Right lobe of liver (tissue), 6 donors: Measurements from ENCODE around the gene P4HA3. TPM values are rescaled to one million over a fixed set of nuclear protein-coding genes. Genes with fewer than 3 reads are reported as not detected.

Experiments used
- ATAC-seq, 4 donors: fragments of 200-7000 bp; cut with Tn5 transposase; one replicate each; pipeline ENCODE4 v1.9.1; 2020; ENCODE audit warnings: mild to moderate bottlenecking in 4 of 4, moderate library complexity in 4 of 4
- DNase-seq, 3 donors: peaks; one replicate each; pipeline ENCODE4 v3.0.0-alpha.2; 2020
- H3K27ac ChIP-seq, 3 donors: fragments of 200-600 bp; one replicate each; pipeline ENCODE4 v1.8.0; 2022
- H3K27me3 ChIP-seq, 2 donors: fragments of 200-600 bp; one replicate each; pipeline ENCODE4 v1.8.0; 2022
- H3K36me3 ChIP-seq, 4 donors: fragments of 200-600 bp; sonication (generic) in 1 of 4; one replicate each; pipeline versions ENCODE4 v1.5.1 to v1.8.0; 2017 to 2022; ENCODE audit warnings: control low read depth in 1 of 4
- H3K4me1 ChIP-seq, 4 donors: fragments of 200-600 bp; sonication (generic) in 1 of 4; one replicate each; pipeline versions ENCODE4 v1.5.1 to v1.8.0; 2017 to 2022; ENCODE audit warnings: control low read depth in 1 of 4
- H3K4me3 ChIP-seq, 3 donors: fragments of 200-600 bp; one replicate each; pipeline ENCODE4 v1.8.0; 2022
- H3K9me3 ChIP-seq, 4 donors: fragments of 200-600 bp; sonication (generic) in 1 of 4; one replicate each; pipeline versions ENCODE4 v1.5.1 to v1.8.0; 2017 to 2022; ENCODE audit warnings: control low read depth in 1 of 4
- CTCF ChIP-seq, 4 donors: fragments of 200-600 bp in 3 of 4; fragments of 450-650 bp in 1 of 4; IDR thresholded peaks; one replicate each; pipeline versions ENCODE4 v1.5.1 to v1.8.0; 2016 to 2022; ENCODE audit warnings: antibody characterized with exemption in 4 of 4, mild to moderate bottlenecking in 2 of 4
- POLR2A ChIP-seq: fragments of 450-650 bp; IDR thresholded peaks from one replicate; pipeline ENCODE4 v1.6.1; 2017; ENCODE audit warnings: antibody characterized with exemption, mild to moderate bottlenecking
- WGBS: methylation state at CpG from one replicate; pipeline ENCODE4 v1.1.6; 2018; ENCODE audit warnings: low coverage, low lambda C conversion rate; ENCODE audit not compliant: insufficient coverage; ENCODE audit errors: missing lambda C conversion rate; 5-methylcytosine and 5-hydroxymethylcytosine counted together
- intact Hi-C, 2 donors: fragments of 100-400 bp; cut with DNase I; formaldehyde crosslinking; loops; one replicate each; pipeline versions ENCODE4 v1.11.2 to v1.14.1; 2022
- long read RNA-seq: library from polyadenylated mRNA; unstranded; transcript quantifications from one replicate; pipeline ENCODE4 v2.0.0, GENCODE V29; 2019
- total RNA-seq, 6 experiments: library from RNA; depleted of rRNA in 2 of 6; stranded (reverse); fragments of >200 nt in 2 of 6; fragmentation: NEBNext Ultra II Directional in 3 of 6; extraction: Animal tissue kit (Norgen Biotek cat#: 25700) in 3 of 6; gene quantifications; one replicate each; pipeline versions ENCODE4 v1.1.0 to v1.2.4, GENCODE V29; 2016 to 2023
- donor health status: DM: no; HTN: yes; CAD: no.
- donor health status: DM: no; HTN: no; CAD: no.
- donor health status: DM: no; HTN: no; CAD: no.
- donor health status: DM: no; HTN: yes; CAD: no.
- donor health status: DM: no; HTN: yes; CAD: no.

Gene P4HA3
- 1 to 10 TPM in 2 of 6 experiments, under 1 TPM in 3, not detected in 1; 0.12 to 2.1 (median 0.78) TPM for total RNA-seq
- long read RNA-seq, partial matches to known transcripts: 1 of 2 reads
- long read RNA-seq, other reads (novel, unspliced or antisense): 0 of 2 reads

- H3K4me3 ChIP-seq: peak within 1 kb of the TSS; percentile 36 to 56 (median 38)
- H3K36me3 ChIP-seq: no peaks in the 10 kb centered on the region
- H3K27ac ChIP-seq: peak within 1 kb of the TSS in 1 of 3 donors; percentile 13
- DNase-seq: peak; percentile 68 to 79 (median 78)
- TF ChIP-seq POLR2A (no peak), CTCF (IDR thresholded peaks at IDR 0.05) (peak in 1 of 4 donors; percentile 10)
- peak; percentile 91 to 97 (median 94) for ATAC-seq
- 0% methylated on average over 9 of the region's 62 CpGs for WGBS
- intact Hi-C loops: no loop called here
- H3K27me3 ChIP-seq: peaks cover 0 to 7% of the 10 kb centered on the region in 2 donors
- peaks cover 0 to 1% (median 0%) of the 10 kb centered on the region in 4 donors for H3K9me3 ChIP-seq
- H3K4me1 ChIP-seq: peaks cover 0 to 5% (median 0%) of the 10 kb centered on the region in 4 donors
Observed at GRCh38 chr11:74311352-74311926, at the start of gene P4HA3. TSS of gene P4HA3 (minus strand) at chr11:74311640. CDS start at chr11:74311611, 29 bp downstream.

GRCh38 chr11:74357449-74357848 lies 46.0 kb upstream of the P4HA3 start:
- Histone ChIP-seq H3K27me3 (no peaks in the 10 kb centered on the region), H3K36me3 (no peaks in the 10 kb centered on the region), H3K9me3 (no peaks in the 10 kb centered on the region), H3K27ac (no peak overlapping the region), H3K4me3 (no peak overlapping the region), H3K4me1 (no peaks in the 10 kb centered on the region)
- ATAC-seq (no peak), DNase-seq (no peak)
- TF ChIP-seq POLR2A (no peak), CTCF (IDR thresholded peaks at IDR 0.05) (no peak)
- intact Hi-C loops: no loop called here
- WGBS: 79% methylated on average over 1 of the region's 1 CpG

GRCh38 chr11:74355626-74356025 lies 44.2 kb upstream of the P4HA3 start:
- no peak for DNase-seq
- 72% methylated on average over 2 of the region's 2 CpGs for WGBS
- Histone ChIP-seq H3K9me3 (no peaks in the 10 kb centered on the region), H3K27me3 (no peaks in the 10 kb centered on the region), H3K4me3 (no peak overlapping the region), H3K27ac (no peak overlapping the region), H3K36me3 (no peaks in the 10 kb centered on the region), H3K4me1 (no peaks in the 10 kb centered on the region)
- intact Hi-C loops: no loop called here
- TF ChIP-seq CTCF (IDR thresholded peaks at IDR 0.05): no peak
- no peak for TF ChIP-seq POLR2A
- ATAC-seq: no peak

- 58% methylated on average over 3 of the region's 3 CpGs for WGBS
- intact Hi-C loops: no loop called here
Observed at GRCh38 chr11:74354036-74354435, 42.6 kb upstream of the P4HA3 start.

More at GRCh38 chr11:74354036-74354435, 42.6 kb upstream of the P4HA3 start:
- H3K27ac ChIP-seq: no peak overlapping the region
- ATAC-seq: no peak
- H3K36me3 ChIP-seq: no peaks in the 10 kb centered on the region
- DNase-seq: no peak
- H3K4me1 ChIP-seq: no peaks in the 10 kb centered on the region
- no peak overlapping the region for H3K4me3 ChIP-seq
- no peak for TF ChIP-seq POLR2A
- no peak for TF ChIP-seq CTCF (IDR thresholded peaks at IDR 0.05)
- no peaks in the 10 kb centered on the region for H3K9me3 ChIP-seq
- H3K27me3 ChIP-seq: no peaks in the 10 kb centered on the region
